SK-N-MC (cell line): ENCODE measurements around the gene IPO11.
"Not testable (repeated sequence)": the region's sequence is repeated elsewhere in the genome, so short reads cannot be mapped to it uniquely, and the experiment has no call there.

Source experiments
- DNase-seq: peaks from one replicate; pipeline ENCODE4 v3.0.0-alpha.2; 2011; ENCODE audit warnings: low read depth, low spot score
- H3K27ac ChIP-seq: fragments of 200-600 bp; sonication (generic); 2 replicates; pipeline ENCODE4 v1.5.1; 2016; ENCODE audit warnings: mixed run types
- H3K36me3 ChIP-seq: fragments of 200-600 bp; sonication (generic); 2 replicates; pipeline ENCODE4 v1.6.1; 2017; ENCODE audit warnings: antibody characterized with exemption, low read length, mixed read lengths; ENCODE audit not compliant: insufficient read depth
- H3K4me3 ChIP-seq: fragments of 200-600 bp; sonication (generic); 2 replicates; pipeline ENCODE4 v1.5.1; 2016
- H3K9ac ChIP-seq: fragments of 200-600 bp; sonication (generic); 2 replicates; pipeline ENCODE4 v1.8.0; 2017; ENCODE audit warnings: mixed run types, mixed read lengths; ENCODE audit not compliant: insufficient read length
- H3K9me3 ChIP-seq: fragments of 200-600 bp; sonication (generic); 2 replicates; pipeline ENCODE4 v1.6.1; 2017; ENCODE audit warnings: low read depth, mild to moderate bottlenecking, antibody characterized with exemption, low read length, moderate library complexity, mixed read lengths
- EZH2 ChIP-seq: fragments of 200-600 bp; sonication (generic); IDR thresholded peaks from one replicate; pipeline ENCODE4 v1.6.1; 2017; ENCODE audit warnings: antibody characterized with exemption
- FOXP2 ChIP-seq: optimal IDR thresholded peaks from 2 replicates; pipeline ENCODE3; 2011; ENCODE audit warnings: mild to moderate bottlenecking, moderate library complexity; ENCODE audit not compliant: insufficient read depth; ENCODE audit errors: extremely low read length, control extremely low read depth
- POLR2AphosphoS5 ChIP-seq: IDR thresholded peaks from 2 replicates; pipeline ENCODE4 v1.6.1; 2012; ENCODE audit warnings: mild to moderate bottlenecking, low read depth, low read length, borderline replicate concordance

Gene IPO11

DNA sequence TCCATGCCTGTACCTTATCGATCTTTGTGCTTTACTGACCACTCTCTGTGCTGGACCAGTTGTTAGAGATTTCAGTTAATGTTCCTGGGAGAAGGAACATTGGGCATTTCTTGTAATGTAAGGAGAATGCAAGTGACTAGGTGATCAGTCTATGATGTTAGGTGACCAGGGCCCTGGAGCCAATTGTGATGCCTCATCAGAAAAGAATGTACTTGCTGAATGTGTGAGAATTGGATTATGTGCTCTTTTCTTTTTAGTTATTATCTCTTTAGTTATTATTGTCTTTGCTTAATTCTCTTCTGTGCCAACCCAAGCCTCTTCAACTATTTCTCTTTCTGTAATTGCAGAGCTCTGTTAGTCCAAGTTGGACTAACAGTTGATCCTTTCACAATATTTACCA, 258.9 kb downstream of the IPO11 start:
- H3K4me3 ChIP-seq, result no peak overlapping the region
- no peak overlapping the region for H3K27ac ChIP-seq
- no peaks in the 10 kb centered on the region for H3K9me3 ChIP-seq
- DNase-seq, result no peak
- no peak overlapping the region for H3K9ac ChIP-seq
- no peak for TF ChIP-seq POLR2AphosphoS5
- no peak for TF ChIP-seq EZH2
- no peak for TF ChIP-seq FOXP2
- H3K36me3 ChIP-seq, result no peaks in the 10 kb centered on the region

DNA sequence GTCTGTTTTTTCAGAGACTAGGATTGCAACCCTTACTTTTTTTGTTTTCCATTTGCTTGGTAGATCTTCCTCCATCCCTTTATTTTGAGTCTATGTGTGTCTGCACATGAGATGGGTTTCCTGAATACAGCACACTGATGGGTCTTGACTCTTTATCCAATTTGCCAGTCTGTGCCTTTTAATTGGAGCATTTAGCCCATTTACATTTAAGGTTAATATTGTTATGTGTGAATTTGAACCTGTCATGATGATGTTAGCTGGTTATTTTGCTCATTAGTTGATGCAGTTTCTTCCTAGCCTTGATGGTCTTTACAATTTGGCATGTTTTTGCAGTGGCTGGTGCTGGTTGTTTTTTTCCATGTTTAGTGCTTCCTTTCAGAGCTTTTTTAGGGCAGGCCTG, 264.0 kb downstream of the IPO11 start:
- not testable (repeated sequence) for H3K9ac ChIP-seq, H3K4me3 ChIP-seq, H3K36me3 ChIP-seq, H3K27ac ChIP-seq, DNase-seq, H3K9me3 ChIP-seq
